ENCODE results near the gene ADCY4.

DNA sequence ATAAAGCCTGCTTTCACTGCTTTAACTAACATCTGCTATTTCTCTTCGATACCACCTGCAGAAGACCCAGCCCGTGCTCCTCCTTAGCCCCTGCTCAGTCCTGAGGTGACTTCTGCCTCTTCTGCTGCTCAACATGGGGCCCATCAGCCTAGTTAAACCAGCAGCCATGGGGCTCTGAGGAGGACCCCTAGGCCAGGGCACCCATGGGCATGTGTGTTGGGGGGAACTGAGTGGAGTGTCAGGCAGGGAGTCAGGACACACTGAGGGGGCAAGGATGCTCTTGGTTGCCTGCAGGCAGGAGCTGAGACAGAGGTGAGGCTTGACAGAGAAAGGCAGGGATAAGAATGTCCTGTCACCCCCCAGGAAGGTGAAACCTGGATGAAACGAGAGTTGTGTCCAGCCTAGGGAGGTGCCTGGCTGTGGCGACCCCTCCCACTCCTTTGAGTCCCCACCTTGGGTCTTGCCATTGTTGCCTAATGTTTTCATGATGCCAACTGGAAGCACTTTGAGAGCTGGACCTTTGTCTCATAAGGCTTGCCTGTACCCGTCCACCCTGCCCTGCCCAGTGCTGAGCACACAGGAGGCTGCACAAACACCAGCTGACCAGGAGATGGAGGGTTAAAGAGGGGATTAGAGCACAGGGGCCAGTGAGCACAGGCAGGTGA is 50.9 kb downstream of the ADCY4 start:
- TF ChIP-seq, protein P1, sequence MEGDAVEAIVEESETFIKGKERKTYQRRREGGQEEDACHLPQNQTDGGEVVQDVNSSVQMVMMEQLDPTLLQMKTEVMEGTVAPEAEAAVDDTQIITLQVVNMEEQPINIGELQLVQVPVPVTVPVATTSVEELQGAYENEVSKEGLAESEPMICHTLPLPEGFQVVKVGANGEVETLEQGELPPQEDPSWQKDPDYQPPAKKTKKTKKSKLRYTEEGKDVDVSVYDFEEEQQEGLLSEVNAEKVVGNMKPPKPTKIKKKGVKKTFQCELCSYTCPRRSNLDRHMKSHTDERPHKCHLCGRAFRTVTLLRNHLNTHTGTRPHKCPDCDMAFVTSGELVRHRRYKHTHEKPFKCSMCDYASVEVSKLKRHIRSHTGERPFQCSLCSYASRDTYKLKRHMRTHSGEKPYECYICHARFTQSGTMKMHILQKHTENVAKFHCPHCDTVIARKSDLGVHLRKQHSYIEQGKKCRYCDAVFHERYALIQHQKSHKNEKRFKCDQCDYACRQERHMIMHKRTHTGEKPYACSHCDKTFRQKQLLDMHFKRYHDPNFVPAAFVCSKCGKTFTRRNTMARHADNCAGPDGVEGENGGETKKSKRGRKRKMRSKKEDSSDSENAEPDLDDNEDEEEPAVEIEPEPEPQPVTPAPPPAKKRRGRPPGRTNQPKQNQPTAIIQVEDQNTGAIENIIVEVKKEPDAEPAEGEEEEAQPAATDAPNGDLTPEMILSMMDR (IDR thresholded peaks at IDR 0.05) = no peak
- no peak for TF ChIP-seq EZH2 (IDR thresholded peaks at IDR 0.05; ENCODE audit: borderline replicate concordance, insufficient read depth, low read depth, low read length, poor library complexity, severe bottlenecking)

Measured in B cell (primary cell).